ES-I3 (cell line): ENCODE measurements around the gene ZNF823.
"Not testable (repeated sequence)": the region's sequence is repeated elsewhere in the genome, so short reads cannot be mapped to it uniquely, and the experiment has no call there.

ENCODE experiments used
- H3K36me3 ChIP-seq: 2 replicates; pipeline ENCODE4 v1.6.1; 2013; ENCODE audit warnings: mild to moderate bottlenecking, low read length, control low read depth, moderate library complexity; ENCODE audit not compliant: insufficient read depth
- H3K4me1 ChIP-seq: 2 replicates; pipeline ENCODE4 v1.6.1; 2013; ENCODE audit warnings: mild to moderate bottlenecking, control low read depth, low read length; ENCODE audit not compliant: insufficient read depth
- H3K9ac ChIP-seq: 2 replicates; pipeline ENCODE4 v1.6.1; 2013; ENCODE audit warnings: low read depth, mild to moderate bottlenecking, low read length, moderate library complexity
- H3K9me3 ChIP-seq: 2 replicates; pipeline ENCODE4 v1.6.1; 2013; ENCODE audit warnings: mild to moderate bottlenecking, low read length, moderate library complexity; ENCODE audit not compliant: control insufficient read depth, insufficient read depth

Gene ZNF823

GRCh38 chr19:11678504-11678903, 60.2 kb downstream of the ZNF823 start:
- Histone ChIP-seq H3K36me3 (peaks cover under 1% of the 10 kb centered on the region; the same call in 1 of the 2 replicates), H3K9ac (no peak overlapping the region), H3K9me3 (peaks cover 5% of the 10 kb centered on the region; the same call in 1 of the 2 replicates), H3K4me1 (no peaks in the 10 kb centered on the region)

- H3K36me3 ChIP-seq, H3K9me3 ChIP-seq, H3K9ac ChIP-seq, H3K4me1 ChIP-seq: not testable (repeated sequence)
Measured at GRCh38 chr19:11676661-11677600, 61.8 kb downstream of the ZNF823 start.

- H3K9ac ChIP-seq = no peak overlapping the region
- H3K36me3 ChIP-seq = no peaks in the 10 kb centered on the region
- H3K9me3 ChIP-seq = no peaks in the 10 kb centered on the region; the same call in 1 of the 2 replicates
- H3K4me1 ChIP-seq = no peaks in the 10 kb centered on the region
Measured at GRCh38 chr19:11675569-11675968, 63.2 kb downstream of the ZNF823 start.

GRCh38 chr19:11674067-11674492, 64.7 kb downstream of the ZNF823 start:
- H3K4me1 ChIP-seq = no peaks in the 10 kb centered on the region
- H3K36me3 ChIP-seq = no peaks in the 10 kb centered on the region
- H3K9me3 ChIP-seq = no peaks in the 10 kb centered on the region; the same call in 1 of the 2 replicates
- H3K9ac ChIP-seq = peak overlapping the region; percentile 32; the same call in 1 of the 2 replicates

GRCh38 chr19:11673608-11674041, 65.1 kb downstream of the ZNF823 start:
- no peaks in the 10 kb centered on the region for H3K36me3 ChIP-seq
- H3K9me3 ChIP-seq = no peaks in the 10 kb centered on the region; the same call in 1 of the 2 replicates
- H3K4me1 ChIP-seq = no peaks in the 10 kb centered on the region

More at GRCh38 chr19:11673608-11674041, 65.1 kb downstream of the ZNF823 start:
- peak overlapping the region; percentile 32; the same call in 1 of the 2 replicates for H3K9ac ChIP-seq
